Liver (tissue), 9 donors: Measurements from ENCODE around the gene COQ8A. TPM values are rescaled to one million over a fixed set of nuclear protein-coding genes. Genes with fewer than 3 reads are reported as not detected.

ENCODE experiments used
- DNase-seq: peaks from one replicate; pipeline ENCODE4 v3.0.0-alpha.2; 2017; ENCODE audit warnings: low spot score
- H3K27ac ChIP-seq, 2 donors: one replicate each; pipeline ENCODE4 v1.7.0; 2013; ENCODE audit warnings: inconsistent platforms in 2 of 2, low read length in 2 of 2, control low read depth in 1 of 2, low read depth in 1 of 2, mild to moderate bottlenecking in 1 of 2
- H3K27me3 ChIP-seq, 4 donors: one replicate each; pipeline versions ENCODE4 v1.6.1 to v1.7.0; 2013; ENCODE audit warnings: low read length in 3 of 4, inconsistent platforms in 1 of 4, mild to moderate bottlenecking in 1 of 4, moderate library complexity in 1 of 4; ENCODE audit not compliant: control insufficient read depth in 4 of 4, insufficient read depth in 4 of 4
- H3K36me3 ChIP-seq, 4 donors: one replicate each; pipeline versions ENCODE4 v1.6.1 to v1.7.0; 2013; ENCODE audit warnings: low read length in 3 of 4, mild to moderate bottlenecking in 3 of 4, low read depth in 1 of 4, moderate library complexity in 1 of 4; ENCODE audit not compliant: control insufficient read depth in 4 of 4, insufficient read depth in 3 of 4
- H3K4me1 ChIP-seq, 4 donors: one replicate each; pipeline versions ENCODE4 v1.6.1 to v1.7.0; 2013; ENCODE audit warnings: low read length in 3 of 4, mild to moderate bottlenecking in 3 of 4, moderate library complexity in 1 of 4; ENCODE audit not compliant: control insufficient read depth in 4 of 4, insufficient read depth in 4 of 4
- H3K4me3 ChIP-seq, 3 donors: one replicate each; pipeline versions ENCODE4 v1.6.1 to v1.7.0; 2013; ENCODE audit warnings: low read length in 3 of 3, control low read depth in 1 of 3, low read depth in 1 of 3, mild to moderate bottlenecking in 1 of 3
- H3K9ac ChIP-seq, 2 donors: one replicate each; pipeline ENCODE4 v1.7.0; 2013; ENCODE audit warnings: low read length in 2 of 2, mild to moderate bottlenecking in 2 of 2, moderate library complexity in 2 of 2, control low read depth in 1 of 2, low read depth in 1 of 2
- H3K9me3 ChIP-seq, 4 donors: one replicate each; pipeline versions ENCODE4 v1.6.1 to v1.7.0; 2013; ENCODE audit warnings: low read length in 3 of 4; ENCODE audit not compliant: control insufficient read depth in 4 of 4
- EGR1 ChIP-seq, 2 donors: IDR thresholded peaks; 2 replicates each; pipeline ENCODE4 v1.6.1; 2016 to 2018; ENCODE audit warnings: antibody characterized with exemption in 2 of 2, low read depth in 2 of 2
- FOXA1 ChIP-seq: IDR thresholded peaks from 2 replicates; pipeline ENCODE4 v1.6.1; 2016; ENCODE audit warnings: antibody characterized with exemption
- FOXA2 ChIP-seq: IDR thresholded peaks from 2 replicates; pipeline ENCODE4 v1.6.1; 2016; ENCODE audit warnings: antibody characterized with exemption
- GABPA ChIP-seq, 2 donors: IDR thresholded peaks in 1 of 2; conservative IDR thresholded peaks in 1 of 2; 2 replicates each; pipeline ENCODE4 v1.6.1; 2016; ENCODE audit warnings: antibody characterized with exemption in 2 of 2, mild to moderate bottlenecking in 1 of 2, moderate library complexity in 1 of 2
- HNF4A ChIP-seq, 2 donors: conservative IDR thresholded peaks; 2 replicates each; pipeline ENCODE4 v1.6.1; 2016; ENCODE audit warnings: antibody characterized with exemption in 2 of 2, mild to moderate bottlenecking in 2 of 2
- HNF4G ChIP-seq: IDR thresholded peaks from 2 replicates; pipeline ENCODE4 v1.6.1; 2016; ENCODE audit warnings: antibody characterized with exemption
- JUND ChIP-seq, 2 donors: IDR thresholded peaks; 2 replicates each; pipeline ENCODE4 v1.6.1; 2016; ENCODE audit warnings: antibody characterized with exemption in 2 of 2
- NR2F2 ChIP-seq: IDR thresholded peaks from 2 replicates; pipeline ENCODE4 v1.6.1; 2016; ENCODE audit warnings: antibody characterized with exemption
- RXRA ChIP-seq, 2 donors: IDR thresholded peaks; 2 replicates each; pipeline ENCODE4 v1.6.1; 2017 to 2018; ENCODE audit warnings: antibody characterized with exemption in 2 of 2, mild to moderate bottlenecking in 1 of 2
- SP1 ChIP-seq: IDR thresholded peaks from 2 replicates; pipeline ENCODE4 v1.6.1; 2018; ENCODE audit warnings: antibody characterized with exemption, mild to moderate bottlenecking
- YY1 ChIP-seq: IDR thresholded peaks from 2 replicates; pipeline ENCODE4 v1.6.1; 2016; ENCODE audit warnings: antibody characterized with exemption, mild to moderate bottlenecking
- WGBS: extraction: QIAGEN DNeasy Blood & Tissue Kit; methylation state at CpG from one replicate; pipeline ENCODE4 v1.1.7; 2013; 5-methylcytosine and 5-hydroxymethylcytosine counted together
- polyA plus RNA-seq, 2 donors: library from polyadenylated mRNA; stranded (reverse) in 1 of 2; unstranded in 1 of 2; fragments of 200-250 nt in 1 of 2; fragments of >200 nt in 1 of 2; fragmentation: Nextera tagmentation in 1 of 2; extraction: Ambion mirVana in 1 of 2; gene quantifications; one replicate each; pipeline versions ENCODE4 v1.2.1 to v1.2.3, GENCODE V29; 2013 to 2015
- total RNA-seq, 2 donors: library from RNA; depleted of rRNA; stranded (reverse); fragments of >200 nt; gene quantifications; one replicate each; pipeline ENCODE4 v1.2.3, GENCODE V29; 2014
- TF ChIP-seq, protein P1 (sequence below): IDR thresholded peaks from 2 replicates; pipeline ENCODE4 v1.6.1; 2016; ENCODE audit warnings: antibody characterized with exemption
- TF ChIP-seq, protein P2 (sequence below): fragments of 150-350 bp; IDR thresholded peaks from 2 replicates; pipeline ENCODE4 v1.5.1; 2017; ENCODE audit warnings: improper control_type of control experiment, low read depth, low read length; ENCODE audit not compliant: missing input control
- TF ChIP-seq, protein P3 (sequence below): IDR thresholded peaks from 2 replicates; pipeline ENCODE4 v1.6.1; 2016; ENCODE audit warnings: antibody characterized with exemption
- TF ChIP-seq, protein P4 (sequence below): IDR thresholded peaks from 2 replicates; pipeline ENCODE4 v1.6.1; 2016; ENCODE audit warnings: antibody characterized with exemption, mild to moderate bottlenecking
- TF ChIP-seq, protein P5 (sequence below): IDR thresholded peaks from 2 replicates; pipeline ENCODE4 v1.6.1; 2016; ENCODE audit warnings: antibody characterized with exemption
- donor health status: healthy.
- donor health status: healthy.
- donor health status: healthy.
- donor health status: healthy.
- donor health status: healthy.

The COQ8A gene
- total and polyA plus RNA-seq, 4 donors: 24.4 to 60.0 (median 54.9) TPM

DNA sequence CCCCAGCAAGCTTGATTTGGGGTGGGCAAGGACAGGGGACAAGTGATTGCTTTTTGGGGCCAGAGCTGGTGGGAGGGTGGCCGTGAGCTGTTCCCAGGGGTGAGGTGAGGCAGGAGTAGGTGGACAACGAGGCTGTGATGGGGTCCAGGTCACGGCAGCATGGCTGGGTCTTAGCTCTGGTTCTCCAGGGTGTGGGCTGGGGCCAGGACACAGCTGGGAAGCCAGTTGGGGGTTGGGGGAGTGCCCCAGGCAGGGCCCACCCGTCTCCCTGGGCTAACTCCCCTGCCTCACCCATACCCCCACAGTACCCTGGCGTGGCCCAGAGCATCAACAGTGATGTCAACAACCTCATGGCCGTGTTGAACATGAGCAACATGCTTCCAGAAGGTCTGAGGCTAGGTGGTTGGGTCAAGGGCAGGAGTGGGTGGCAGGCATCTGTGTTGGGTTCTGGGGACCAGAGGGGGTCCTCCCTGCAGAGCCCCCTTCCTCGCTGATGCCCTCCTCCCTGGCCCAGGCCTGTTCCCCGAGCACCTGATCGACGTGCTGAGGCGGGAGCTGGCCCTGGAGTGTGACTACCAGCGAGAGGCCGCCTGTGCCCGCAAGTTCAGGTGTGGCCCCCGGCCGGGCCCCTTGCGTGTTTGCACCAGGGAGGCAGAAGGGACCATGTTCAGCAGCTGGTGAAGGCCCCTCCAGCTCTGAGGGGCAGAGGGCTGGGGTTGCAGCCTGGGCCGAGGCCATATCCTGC is 43.3 kb downstream of the COQ8A start:
- TF ChIP-seq, protein P1, sequence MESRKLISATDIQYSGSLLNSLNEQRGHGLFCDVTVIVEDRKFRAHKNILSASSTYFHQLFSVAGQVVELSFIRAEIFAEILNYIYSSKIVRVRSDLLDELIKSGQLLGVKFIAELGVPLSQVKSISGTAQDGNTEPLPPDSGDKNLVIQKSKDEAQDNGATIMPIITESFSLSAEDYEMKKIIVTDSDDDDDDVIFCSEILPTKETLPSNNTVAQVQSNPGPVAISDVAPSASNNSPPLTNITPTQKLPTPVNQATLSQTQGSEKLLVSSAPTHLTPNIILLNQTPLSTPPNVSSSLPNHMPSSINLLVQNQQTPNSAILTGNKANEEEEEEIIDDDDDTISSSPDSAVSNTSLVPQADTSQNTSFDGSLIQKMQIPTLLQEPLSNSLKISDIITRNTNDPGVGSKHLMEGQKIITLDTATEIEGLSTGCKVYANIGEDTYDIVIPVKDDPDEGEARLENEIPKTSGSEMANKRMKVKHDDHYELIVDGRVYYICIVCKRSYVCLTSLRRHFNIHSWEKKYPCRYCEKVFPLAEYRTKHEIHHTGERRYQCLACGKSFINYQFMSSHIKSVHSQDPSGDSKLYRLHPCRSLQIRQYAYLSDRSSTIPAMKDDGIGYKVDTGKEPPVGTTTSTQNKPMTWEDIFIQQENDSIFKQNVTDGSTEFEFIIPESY: no peak
- TF ChIP-seq HNF4A (conservative IDR thresholded peaks at IDR 0.05): no peak
- TF ChIP-seq EGR1 (IDR thresholded peaks at IDR 0.05; ENCODE audit: low read depth in 2 of 2): no peak
- TF ChIP-seq FOXA1: no peak
- TF ChIP-seq RXRA (IDR thresholded peaks at IDR 0.05): no peak
- TF ChIP-seq, protein P2, sequence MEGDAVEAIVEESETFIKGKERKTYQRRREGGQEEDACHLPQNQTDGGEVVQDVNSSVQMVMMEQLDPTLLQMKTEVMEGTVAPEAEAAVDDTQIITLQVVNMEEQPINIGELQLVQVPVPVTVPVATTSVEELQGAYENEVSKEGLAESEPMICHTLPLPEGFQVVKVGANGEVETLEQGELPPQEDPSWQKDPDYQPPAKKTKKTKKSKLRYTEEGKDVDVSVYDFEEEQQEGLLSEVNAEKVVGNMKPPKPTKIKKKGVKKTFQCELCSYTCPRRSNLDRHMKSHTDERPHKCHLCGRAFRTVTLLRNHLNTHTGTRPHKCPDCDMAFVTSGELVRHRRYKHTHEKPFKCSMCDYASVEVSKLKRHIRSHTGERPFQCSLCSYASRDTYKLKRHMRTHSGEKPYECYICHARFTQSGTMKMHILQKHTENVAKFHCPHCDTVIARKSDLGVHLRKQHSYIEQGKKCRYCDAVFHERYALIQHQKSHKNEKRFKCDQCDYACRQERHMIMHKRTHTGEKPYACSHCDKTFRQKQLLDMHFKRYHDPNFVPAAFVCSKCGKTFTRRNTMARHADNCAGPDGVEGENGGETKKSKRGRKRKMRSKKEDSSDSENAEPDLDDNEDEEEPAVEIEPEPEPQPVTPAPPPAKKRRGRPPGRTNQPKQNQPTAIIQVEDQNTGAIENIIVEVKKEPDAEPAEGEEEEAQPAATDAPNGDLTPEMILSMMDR: no peak
- TF ChIP-seq YY1: no peak
- no peak for TF ChIP-seq SP1
- no peak for TF ChIP-seq HNF4G
- TF ChIP-seq JUND (IDR thresholded peaks at IDR 0.05): no peak
- TF ChIP-seq FOXA2: no peak
- Histone ChIP-seq H3K4me1 (peaks cover 15 to 31% (median 24%) of the 10 kb centered on the region in 4 donors), H3K27ac (no peak overlapping the region)

DNA sequence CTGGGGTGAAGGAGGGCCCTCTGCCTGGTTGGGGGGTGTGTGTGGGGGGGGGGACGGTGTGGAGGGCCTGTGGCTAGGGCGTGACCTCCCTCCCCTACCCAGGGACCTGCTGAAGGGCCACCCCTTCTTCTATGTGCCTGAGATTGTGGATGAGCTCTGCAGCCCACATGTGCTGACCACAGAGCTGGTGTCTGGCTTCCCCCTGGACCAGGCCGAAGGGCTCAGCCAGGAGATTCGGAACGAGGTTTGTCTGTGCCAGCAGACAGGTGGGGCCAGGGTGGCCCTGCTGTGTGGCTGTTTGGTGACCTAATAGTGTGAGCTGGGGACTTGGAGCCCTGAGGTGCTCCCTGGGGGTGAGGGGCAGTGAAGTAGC is 43.9 kb downstream of the COQ8A start:
- no peak overlapping the region for H3K27ac ChIP-seq
- no peaks in the 10 kb centered on the region for H3K27me3 ChIP-seq
- DNase-seq: no peak
- H3K9me3 ChIP-seq: no peaks in the 10 kb centered on the region
- H3K9ac ChIP-seq: no peak overlapping the region
- 78% methylated on average over 5 of the region's 5 CpGs for WGBS
- peaks cover 15 to 27% (median 23%) of the 10 kb centered on the region in 4 donors for H3K4me1 ChIP-seq
- H3K36me3 ChIP-seq: peaks cover 14 to 57% (median 25%) of the 10 kb centered on the region in 4 donors
- H3K4me3 ChIP-seq: no peak overlapping the region
- TF ChIP-seq FOXA2 (no peak), HNF4G (no peak), GABPA (IDR thresholded peaks at IDR 0.05 in 1 of 2, conservative IDR thresholded peaks at IDR 0.05 in 1 of 2) (no peak), NR2F2 (no peak), EGR1 (IDR thresholded peaks at IDR 0.05; ENCODE audit: low read depth in 2 of 2) (no peak), SP1 (no peak), YY1 (no peak)
- TF ChIP-seq, protein P3, sequence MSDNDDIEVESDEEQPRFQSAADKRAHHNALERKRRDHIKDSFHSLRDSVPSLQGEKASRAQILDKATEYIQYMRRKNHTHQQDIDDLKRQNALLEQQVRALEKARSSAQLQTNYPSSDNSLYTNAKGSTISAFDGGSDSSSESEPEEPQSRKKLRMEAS: no peak
- TF ChIP-seq, protein P4, sequence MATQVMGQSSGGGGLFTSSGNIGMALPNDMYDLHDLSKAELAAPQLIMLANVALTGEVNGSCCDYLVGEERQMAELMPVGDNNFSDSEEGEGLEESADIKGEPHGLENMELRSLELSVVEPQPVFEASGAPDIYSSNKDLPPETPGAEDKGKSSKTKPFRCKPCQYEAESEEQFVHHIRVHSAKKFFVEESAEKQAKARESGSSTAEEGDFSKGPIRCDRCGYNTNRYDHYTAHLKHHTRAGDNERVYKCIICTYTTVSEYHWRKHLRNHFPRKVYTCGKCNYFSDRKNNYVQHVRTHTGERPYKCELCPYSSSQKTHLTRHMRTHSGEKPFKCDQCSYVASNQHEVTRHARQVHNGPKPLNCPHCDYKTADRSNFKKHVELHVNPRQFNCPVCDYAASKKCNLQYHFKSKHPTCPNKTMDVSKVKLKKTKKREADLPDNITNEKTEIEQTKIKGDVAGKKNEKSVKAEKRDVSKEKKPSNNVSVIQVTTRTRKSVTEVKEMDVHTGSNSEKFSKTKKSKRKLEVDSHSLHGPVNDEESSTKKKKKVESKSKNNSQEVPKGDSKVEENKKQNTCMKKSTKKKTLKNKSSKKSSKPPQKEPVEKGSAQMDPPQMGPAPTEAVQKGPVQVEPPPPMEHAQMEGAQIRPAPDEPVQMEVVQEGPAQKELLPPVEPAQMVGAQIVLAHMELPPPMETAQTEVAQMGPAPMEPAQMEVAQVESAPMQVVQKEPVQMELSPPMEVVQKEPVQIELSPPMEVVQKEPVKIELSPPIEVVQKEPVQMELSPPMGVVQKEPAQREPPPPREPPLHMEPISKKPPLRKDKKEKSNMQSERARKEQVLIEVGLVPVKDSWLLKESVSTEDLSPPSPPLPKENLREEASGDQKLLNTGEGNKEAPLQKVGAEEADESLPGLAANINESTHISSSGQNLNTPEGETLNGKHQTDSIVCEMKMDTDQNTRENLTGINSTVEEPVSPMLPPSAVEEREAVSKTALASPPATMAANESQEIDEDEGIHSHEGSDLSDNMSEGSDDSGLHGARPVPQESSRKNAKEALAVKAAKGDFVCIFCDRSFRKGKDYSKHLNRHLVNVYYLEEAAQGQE: no peak
- TF ChIP-seq, protein P5, sequence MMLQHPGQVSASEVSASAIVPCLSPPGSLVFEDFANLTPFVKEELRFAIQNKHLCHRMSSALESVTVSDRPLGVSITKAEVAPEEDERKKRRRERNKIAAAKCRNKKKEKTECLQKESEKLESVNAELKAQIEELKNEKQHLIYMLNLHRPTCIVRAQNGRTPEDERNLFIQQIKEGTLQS: no peak

More for the DNA sequence above, 43.3 kb downstream of the COQ8A start:
- H3K36me3 ChIP-seq: peaks cover 14 to 58% (median 25%) of the 10 kb centered on the region in 4 donors
- H3K9ac ChIP-seq: no peak overlapping the region
- H3K9me3 ChIP-seq: no peaks in the 10 kb centered on the region
- H3K4me3 ChIP-seq: no peak overlapping the region
- WGBS: 97% methylated on average over 18 of the region's 18 CpGs
- no peak for DNase-seq
- H3K27me3 ChIP-seq: no peaks in the 10 kb centered on the region
